ENCODE data around the gene PDE4B. TPM values are rescaled to one million over a fixed set of nuclear protein-coding genes. Genes with fewer than 3 reads are reported as not detected.

The PDE4B gene
- total RNA-seq, 2 donors from 2014 or later = 18.1 to 55.4 TPM

DNA sequence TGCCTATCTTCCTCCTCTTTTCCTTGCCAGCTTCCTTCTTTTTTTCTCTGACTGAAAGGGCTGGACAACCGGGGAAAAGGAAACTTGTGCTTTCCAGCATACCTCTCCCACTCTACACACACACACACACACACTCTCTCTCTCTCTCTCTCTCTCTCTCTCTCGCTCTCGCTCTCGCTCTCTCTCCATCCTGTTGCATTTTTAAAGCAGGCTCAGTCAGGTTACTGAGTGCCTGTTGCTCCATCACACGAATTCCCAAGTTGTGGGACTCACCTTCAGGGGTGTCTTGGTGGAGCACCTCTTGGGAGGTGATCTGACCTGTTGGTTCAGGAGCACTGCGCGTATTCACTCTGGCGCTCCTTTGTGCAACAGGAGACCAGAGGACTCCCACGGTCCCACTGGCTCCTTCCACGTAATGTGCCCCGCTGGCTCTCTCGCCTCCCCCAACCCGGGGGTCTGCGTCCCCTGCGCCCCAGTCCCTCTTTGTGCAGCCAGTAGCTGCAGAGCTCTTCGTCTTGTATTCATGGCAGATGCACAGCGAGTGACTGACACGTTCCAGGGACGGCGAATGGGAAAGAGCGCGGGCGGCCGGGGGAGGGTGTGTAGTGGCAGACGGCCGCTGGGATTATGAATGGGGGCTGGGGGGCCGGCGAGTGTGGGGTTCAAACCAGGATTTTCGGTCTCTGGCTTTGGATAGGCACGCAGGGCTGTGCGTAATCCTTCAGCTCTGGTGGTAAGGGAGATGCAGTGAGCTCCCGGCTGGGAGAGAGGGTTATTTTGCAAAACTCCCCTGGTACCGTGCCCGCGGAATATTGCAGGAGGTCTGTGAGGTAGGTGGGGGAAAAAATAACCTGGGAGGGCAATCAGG, 660 bp upstream of the PDE4B start:
- no peaks in the 10 kb centered on the region for H3K36me3 ChIP-seq
- intact Hi-C loops (cut with DNase I) = no loop called here
- no peaks in the 10 kb centered on the region for H3K9me3 ChIP-seq
- TF ChIP-seq POLR2AphosphoS5 (IDR thresholded peaks at IDR 0.05) = no peak
- TF ChIP-seq, protein P1, sequence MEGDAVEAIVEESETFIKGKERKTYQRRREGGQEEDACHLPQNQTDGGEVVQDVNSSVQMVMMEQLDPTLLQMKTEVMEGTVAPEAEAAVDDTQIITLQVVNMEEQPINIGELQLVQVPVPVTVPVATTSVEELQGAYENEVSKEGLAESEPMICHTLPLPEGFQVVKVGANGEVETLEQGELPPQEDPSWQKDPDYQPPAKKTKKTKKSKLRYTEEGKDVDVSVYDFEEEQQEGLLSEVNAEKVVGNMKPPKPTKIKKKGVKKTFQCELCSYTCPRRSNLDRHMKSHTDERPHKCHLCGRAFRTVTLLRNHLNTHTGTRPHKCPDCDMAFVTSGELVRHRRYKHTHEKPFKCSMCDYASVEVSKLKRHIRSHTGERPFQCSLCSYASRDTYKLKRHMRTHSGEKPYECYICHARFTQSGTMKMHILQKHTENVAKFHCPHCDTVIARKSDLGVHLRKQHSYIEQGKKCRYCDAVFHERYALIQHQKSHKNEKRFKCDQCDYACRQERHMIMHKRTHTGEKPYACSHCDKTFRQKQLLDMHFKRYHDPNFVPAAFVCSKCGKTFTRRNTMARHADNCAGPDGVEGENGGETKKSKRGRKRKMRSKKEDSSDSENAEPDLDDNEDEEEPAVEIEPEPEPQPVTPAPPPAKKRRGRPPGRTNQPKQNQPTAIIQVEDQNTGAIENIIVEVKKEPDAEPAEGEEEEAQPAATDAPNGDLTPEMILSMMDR (IDR thresholded peaks at IDR 0.05) = no peak
- no peak for TF ChIP-seq POLR2A (IDR thresholded peaks at IDR 0.05)
- no peaks in the 10 kb centered on the region for H3K4me1 ChIP-seq (replicated peaks)
- peak overlapping the region; percentile 13 to 21 for H3K4me3 ChIP-seq
- peaks cover 7% of the 10 kb centered on the region for H3K27me3 ChIP-seq (replicated peaks; ENCODE audit: insufficient read depth)
- DNase-seq (ENCODE audit: low spot score) = no peak
- WGBS = 11% methylated on average over 35 of the region's 35 CpGs
- H3K27ac ChIP-seq = no peak overlapping the region

DNA sequence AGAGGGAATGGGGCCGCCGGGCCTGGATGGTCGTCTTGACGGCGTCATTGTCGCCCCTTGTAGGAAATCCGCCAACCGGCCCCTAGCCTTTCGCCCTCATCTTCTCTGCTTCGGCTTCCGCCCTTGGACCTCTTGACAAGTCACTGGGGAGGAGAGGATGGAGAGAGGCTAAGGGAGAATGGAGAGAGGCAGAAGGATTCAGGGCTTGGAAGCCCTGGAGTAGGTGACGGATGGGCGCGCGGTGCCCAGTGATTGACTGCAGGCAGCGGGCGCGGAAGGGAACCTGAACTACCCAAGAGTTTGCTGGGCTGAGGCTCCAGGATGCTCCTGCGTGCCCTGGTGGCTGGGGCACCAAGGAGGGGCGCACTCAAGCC, 651 bp downstream of the PDE4B start:
- Histone ChIP-seq H3K36me3 (no peaks in the 10 kb centered on the region), H3K4me3 (peak overlapping the region; percentile 13 to 21)
- DNase-seq (ENCODE audit: low spot score) = no peak

DNA sequence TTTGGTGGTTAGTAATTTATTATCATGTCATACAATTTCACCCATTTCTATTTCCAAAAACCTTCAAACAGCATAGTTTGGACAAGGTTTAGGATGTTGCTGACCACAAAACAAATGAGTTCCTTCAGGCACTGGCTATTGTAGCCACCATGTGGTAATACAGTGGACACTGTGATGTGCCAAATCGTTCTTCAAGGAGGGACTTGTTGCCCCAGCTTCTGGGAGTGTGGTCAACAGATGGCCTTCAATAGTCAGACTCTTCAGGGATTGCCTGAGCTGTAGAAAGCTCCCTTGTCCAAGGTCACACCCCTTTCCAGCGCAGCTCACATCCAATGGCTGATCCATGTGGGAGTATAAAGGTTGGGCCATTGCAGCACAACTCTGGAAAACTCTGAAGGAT, 2.6 kb downstream of the PDE4B start:
- Histone ChIP-seq H3K9me3 (no peaks in the 10 kb centered on the region), H3K27me3 (replicated peaks; ENCODE audit: insufficient read depth) (peaks cover 9% of the 10 kb centered on the region)
- 100% methylated on average over 2 of the region's 2 CpGs for WGBS

More for the DNA sequence above, 651 bp downstream of the PDE4B start:
- H3K4me1 ChIP-seq (replicated peaks) = no peaks in the 10 kb centered on the region
- H3K27ac ChIP-seq = no peak overlapping the region
- whole genome bisulfite sequencing = 6% methylated on average over 20 of the region's 20 CpGs
- intact Hi-C loops (cut with DNase I) = no loop called here
- no peaks in the 10 kb centered on the region for H3K9me3 ChIP-seq
- peaks cover 9% of the 10 kb centered on the region for H3K27me3 ChIP-seq (replicated peaks; ENCODE audit: insufficient read depth)
- TF ChIP-seq, protein P1 (IDR thresholded peaks at IDR 0.05) = no peak
- no peak for TF ChIP-seq POLR2AphosphoS5 (IDR thresholded peaks at IDR 0.05)
- TF ChIP-seq POLR2A (IDR thresholded peaks at IDR 0.05) = no peak

DNA sequence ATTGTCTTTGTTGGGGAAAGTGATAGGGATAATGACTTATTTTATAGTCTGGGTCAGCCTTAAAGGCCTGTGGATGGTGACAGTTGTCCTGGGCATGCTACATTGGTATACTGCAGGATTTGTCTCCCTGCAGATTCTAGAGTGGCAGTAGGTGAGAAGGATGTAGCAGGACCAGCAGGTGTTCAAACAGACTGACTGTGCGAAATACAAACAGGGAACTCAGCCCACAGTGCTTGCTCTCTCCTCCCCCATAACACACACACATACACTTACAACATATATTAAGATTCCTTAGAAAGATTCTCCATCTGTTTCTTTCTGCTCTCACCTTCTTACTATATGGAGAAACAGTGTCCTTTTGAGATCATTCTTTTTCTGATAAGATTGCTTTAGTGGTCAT, 6.9 kb downstream of the PDE4B start:
- 94% methylated on average over 1 of the region's 1 CpG for WGBS
- Histone ChIP-seq H3K9me3 (no peaks in the 10 kb centered on the region), H3K36me3 (no peaks in the 10 kb centered on the region), H3K27me3 (replicated peaks; ENCODE audit: insufficient read depth) (peaks cover 2% of the 10 kb centered on the region), H3K27ac (no peak overlapping the region), H3K4me1 (replicated peaks) (no peaks in the 10 kb centered on the region), H3K4me3 (no peak overlapping the region)
- TF ChIP-seq POLR2A (IDR thresholded peaks at IDR 0.05) (no peak), POLR2AphosphoS5 (IDR thresholded peaks at IDR 0.05) (no peak)
- TF ChIP-seq, protein P1 (IDR thresholded peaks at IDR 0.05) = no peak
- DNase-seq (ENCODE audit: low spot score) = no peak
- intact Hi-C loops (cut with DNase I) = no loop called here

More for the DNA sequence above, 2.6 kb downstream of the PDE4B start:
- DNase-seq (ENCODE audit: low spot score) = no peak
- no peaks in the 10 kb centered on the region for H3K4me1 ChIP-seq (replicated peaks)
- no peaks in the 10 kb centered on the region for H3K36me3 ChIP-seq
- H3K4me3 ChIP-seq = no peak overlapping the region
- intact Hi-C loops (cut with DNase I) = no loop called here
- TF ChIP-seq, protein P1 (IDR thresholded peaks at IDR 0.05) = no peak
- TF ChIP-seq POLR2A (IDR thresholded peaks at IDR 0.05) = no peak
- TF ChIP-seq POLR2AphosphoS5 (IDR thresholded peaks at IDR 0.05) = no peak
- no peak overlapping the region for H3K27ac ChIP-seq

DNA sequence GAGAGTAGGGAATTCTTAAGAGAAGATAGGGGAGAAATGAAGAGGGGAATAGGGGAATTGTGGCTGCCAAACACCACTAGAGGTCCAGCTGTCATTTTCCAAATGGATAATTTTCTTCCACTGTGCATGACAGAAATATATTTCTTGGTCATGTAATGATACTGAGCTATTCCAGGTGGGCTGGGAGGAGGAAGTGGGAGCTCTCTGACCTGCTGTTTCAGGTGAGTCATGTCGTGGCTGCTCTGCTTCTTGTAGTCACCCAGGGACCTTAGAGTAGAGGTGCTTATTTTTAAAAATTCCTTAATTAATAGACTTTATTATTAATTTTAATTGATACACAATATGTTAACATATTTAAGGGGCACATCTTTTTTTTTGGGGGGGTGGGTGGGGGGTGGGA, 11.9 kb downstream of the PDE4B start:
- no peaks in the 10 kb centered on the region for H3K27me3 ChIP-seq (replicated peaks; ENCODE audit: insufficient read depth)
- H3K4me1 ChIP-seq (replicated peaks) = no peaks in the 10 kb centered on the region
- no peak for DNase-seq (ENCODE audit: low spot score)
- no peaks in the 10 kb centered on the region for H3K36me3 ChIP-seq
- intact Hi-C loops (cut with DNase I) = no loop called here
- H3K27ac ChIP-seq = no peak overlapping the region
- TF ChIP-seq, protein P1 (IDR thresholded peaks at IDR 0.05) = no peak
- TF ChIP-seq POLR2AphosphoS5 (IDR thresholded peaks at IDR 0.05) (no peak), POLR2A (IDR thresholded peaks at IDR 0.05) (no peak)
- WGBS = 63% methylated on average over 1 of the region's 1 CpG
- H3K4me3 ChIP-seq = no peak overlapping the region
- no peaks in the 10 kb centered on the region for H3K9me3 ChIP-seq
